AG04449 (cell line): ENCODE results near the gene NXT2.

Experiments used
- CTCF ChIA-PET: fragments of 350-600 bp; formaldehyde crosslinking; extraction: SDS; loops from one replicate; lab custom pipeline; 2021; ENCODE audit warnings: antibody characterized with exemption; lab: Yijun Ruan, JAX
- POLR2A ChIA-PET: fragments of 400-600, 350-600 bp; formaldehyde crosslinking; extraction: SDS; loops from one replicate; lab custom pipeline; 2020; ENCODE audit warnings: antibody characterized with exemption, inconsistent platforms; lab: Yijun Ruan, JAX
- DNase-seq: peaks from one replicate; pipeline ENCODE4 v3.0.0-alpha.2; 2010; ENCODE audit warnings: low read depth, low spot score
- H3K4me3 ChIP-seq: 2 replicates; pipeline ENCODE4 v1.5.1; 2011; ENCODE audit warnings: low read depth, mild to moderate bottlenecking, control low read depth, low read length
- CTCF ChIP-seq: IDR thresholded peaks from one replicate; pipeline ENCODE4 v1.5.1; 2011; ENCODE audit warnings: mild to moderate bottlenecking, moderate library complexity, low read length, control low read depth, inconsistent platforms; ENCODE audit not compliant: insufficient read depth; ENCODE audit errors: missing control alignments

Gene NXT2

GRCh38 chrX:109536439-109537323, at the start of gene NXT2:
NXT2 (plus strand) TSS chrX:109536844; CDS start chrX:109537007, 163 bp downstream.
- CTCF ChIA-PET: interaction anchor here (1.9 to 2.1 kb wide), 2 partner anchors 51 to 354 kb away, joined by 7 to 9 read pairs; no protein-coding TSS in a partner anchor
- DNase-seq: no peak
- no peak for TF ChIP-seq CTCF
- H3K4me3 ChIP-seq: peak within 1 kb of the TSS; percentile 68
- POLR2A ChIA-PET: no interaction called here

GRCh38 chrX:109487640-109488039, 49.0 kb upstream of the NXT2 start:
- H3K4me3 ChIP-seq: no peak overlapping the region
- TF ChIP-seq CTCF: no peak
- DNase-seq: no peak
- POLR2A ChIA-PET: no interaction called here
- CTCF ChIA-PET: interaction anchor here (0.9 to 4.3 kb wide), 5 partner anchors 12 to 404 kb away, joined by 3 to 125 read pairs (median 5); no protein-coding TSS in a partner anchor

GRCh38 chrX:109489174-109489573, 47.5 kb upstream of the NXT2 start:
- POLR2A ChIA-PET: no interaction called here
- H3K4me3 ChIP-seq: no peak overlapping the region
- CTCF ChIA-PET: interaction anchor here (1.3 to 2.2 kb wide), 2 partner anchors 13 to 402 kb away, joined by 5 to 13 read pairs; no protein-coding TSS in a partner anchor
- no peak for DNase-seq
- no peak for TF ChIP-seq CTCF

- CTCF ChIA-PET: interaction anchor here (1.0 kb wide), 1 partner anchor 133 kb away, joined by 3 read pairs; no protein-coding TSS in a partner anchor
- POLR2A ChIA-PET: no interaction called here
These were observed 38.2 kb upstream of the NXT2 start for GRCh38 chrX:109498434-109498833.

GRCh38 chrX:109501176-109501575, 35.5 kb upstream of the NXT2 start:
- ChIA-PET POLR2A (no interaction called here), CTCF (no interaction called here)
- H3K4me3 ChIP-seq: no peak overlapping the region
- TF ChIP-seq CTCF: no peak
- DNase-seq: no peak

More at GRCh38 chrX:109498434-109498833, 38.2 kb upstream of the NXT2 start:
- no peak for TF ChIP-seq CTCF
- no peak for DNase-seq
- no peak overlapping the region for H3K4me3 ChIP-seq

- H3K4me3 ChIP-seq: no peak overlapping the region
- ChIA-PET CTCF (no interaction called here), POLR2A (no interaction called here)
- no peak for DNase-seq
- no peak for TF ChIP-seq CTCF
These were observed 27.7 kb upstream of the NXT2 start for GRCh38 chrX:109508915-109509314.
